ENCODE results near the gene SOAT1. TPM values are rescaled to one million over a fixed set of nuclear protein-coding genes. Genes with fewer than 3 reads are reported as not detected.
"Not testable (repeated sequence)": the region's sequence is repeated elsewhere in the genome, so short reads cannot be mapped to it uniquely, and the experiment has no call there.

The SOAT1 gene
- total RNA-seq (10 to 100 TPM; 24.1 to 25.5 TPM), polyA plus RNA-seq (ENCODE audit: insufficient read depth, low read depth, low replicate concordance) (22.5 TPM)
- long read RNA-seq, donor 1, full-length matches to known transcripts, result 7 of 13 reads
- long read RNA-seq, donor 1, partial matches to known transcripts, result 6 of 13 reads
- long read RNA-seq, donor 1, other reads (novel, unspliced or antisense), result 0 of 13 reads
- long read RNA-seq, donor 2, full-length matches to known transcripts, result 13 of 28 reads
- long read RNA-seq, donor 2, partial matches to known transcripts, result 15 of 28 reads
- long read RNA-seq, donor 2, other reads (novel, unspliced or antisense), result 0 of 28 reads

DNA sequence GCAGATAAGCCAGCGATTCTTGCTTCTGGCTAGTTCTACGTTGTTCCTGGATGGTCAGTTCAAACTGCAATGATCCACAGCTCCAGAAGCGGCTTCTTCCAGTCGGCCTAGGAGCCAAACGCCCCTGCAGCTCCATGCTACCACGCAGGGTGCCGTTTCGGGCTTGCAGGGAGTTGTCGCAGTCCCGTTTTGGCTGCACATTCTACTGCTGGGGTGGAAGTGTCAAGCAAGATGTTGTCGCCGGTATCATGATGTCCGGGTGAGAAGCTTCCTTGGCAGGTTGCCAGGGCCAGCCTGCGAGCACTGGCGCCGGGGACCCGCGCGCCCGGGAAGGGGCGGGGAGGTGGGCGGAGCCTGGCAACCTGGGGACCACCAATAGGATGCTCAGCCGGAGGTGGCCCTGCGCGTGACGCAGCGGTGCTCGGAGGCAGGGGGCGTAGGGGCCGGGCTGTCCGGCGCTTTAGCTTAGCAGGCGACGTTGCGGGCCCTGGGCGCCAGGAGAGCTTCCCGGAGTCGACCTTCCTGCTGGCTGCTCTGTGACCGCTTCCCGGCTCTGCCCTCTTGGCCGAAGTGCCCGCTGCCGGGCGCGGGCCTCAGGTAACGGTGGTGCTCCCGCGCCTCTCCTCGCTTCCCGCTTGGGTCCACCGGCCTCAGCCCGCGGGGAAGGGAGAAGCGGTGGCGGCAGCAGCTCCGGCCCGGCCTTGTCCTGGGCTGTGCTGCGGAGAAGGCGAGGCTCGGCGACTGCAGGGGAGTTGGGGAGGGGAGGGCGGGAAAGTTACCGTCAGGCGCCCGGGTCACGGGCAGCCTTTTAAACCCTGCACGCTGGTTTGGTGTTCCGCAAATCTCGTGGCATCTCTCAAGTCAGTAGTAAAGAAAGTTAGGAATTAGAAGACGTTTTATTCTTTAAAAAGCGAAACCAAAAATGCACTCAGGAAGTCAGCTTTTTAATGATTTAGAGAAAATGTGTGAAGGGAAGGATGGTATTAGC lies at the start of gene SOAT1:
Gene SOAT1, plus strand, starts transcription at position 458 of the 988 bp plus-strand sequence. CDS start 8,888 bp downstream, outside the sequence.
- DNase-seq, result peak; percentile 98
- peak; percentile 9 for TF ChIP-seq POLR2A (IDR thresholded peaks at IDR 0.05)
- TF ChIP-seq, protein P1, sequence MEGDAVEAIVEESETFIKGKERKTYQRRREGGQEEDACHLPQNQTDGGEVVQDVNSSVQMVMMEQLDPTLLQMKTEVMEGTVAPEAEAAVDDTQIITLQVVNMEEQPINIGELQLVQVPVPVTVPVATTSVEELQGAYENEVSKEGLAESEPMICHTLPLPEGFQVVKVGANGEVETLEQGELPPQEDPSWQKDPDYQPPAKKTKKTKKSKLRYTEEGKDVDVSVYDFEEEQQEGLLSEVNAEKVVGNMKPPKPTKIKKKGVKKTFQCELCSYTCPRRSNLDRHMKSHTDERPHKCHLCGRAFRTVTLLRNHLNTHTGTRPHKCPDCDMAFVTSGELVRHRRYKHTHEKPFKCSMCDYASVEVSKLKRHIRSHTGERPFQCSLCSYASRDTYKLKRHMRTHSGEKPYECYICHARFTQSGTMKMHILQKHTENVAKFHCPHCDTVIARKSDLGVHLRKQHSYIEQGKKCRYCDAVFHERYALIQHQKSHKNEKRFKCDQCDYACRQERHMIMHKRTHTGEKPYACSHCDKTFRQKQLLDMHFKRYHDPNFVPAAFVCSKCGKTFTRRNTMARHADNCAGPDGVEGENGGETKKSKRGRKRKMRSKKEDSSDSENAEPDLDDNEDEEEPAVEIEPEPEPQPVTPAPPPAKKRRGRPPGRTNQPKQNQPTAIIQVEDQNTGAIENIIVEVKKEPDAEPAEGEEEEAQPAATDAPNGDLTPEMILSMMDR (IDR thresholded peaks at IDR 0.05), result peak in 1 of 3 experiments; percentile 11
- Histone ChIP-seq H3K36me3 (ENCODE audit: low read depth, missing control alignments) (no peaks in the 10 kb centered on the region), H3K27me3 (no peaks in the 10 kb centered on the region), H3K9me3 (no peaks in the 10 kb centered on the region), H3K27ac (peak within 1 kb of the TSS; percentile 94), H3K4me1 (peaks cover 17% of the 10 kb centered on the region), H3K4me3 (peak within 1 kb of the TSS; percentile 91 to 93)
- 0 to 1% methylated on average over 30 to 71 of the region's 71 CpGs for WGBS, 2 donors
- intact Hi-C loops (cut with DNase I; ENCODE audit: low total_unique reads), result loop anchor here (5.0 kb wide), 1 partner anchor 74 kb away; the partner anchor contains the start of gene AXDND1

DNA sequence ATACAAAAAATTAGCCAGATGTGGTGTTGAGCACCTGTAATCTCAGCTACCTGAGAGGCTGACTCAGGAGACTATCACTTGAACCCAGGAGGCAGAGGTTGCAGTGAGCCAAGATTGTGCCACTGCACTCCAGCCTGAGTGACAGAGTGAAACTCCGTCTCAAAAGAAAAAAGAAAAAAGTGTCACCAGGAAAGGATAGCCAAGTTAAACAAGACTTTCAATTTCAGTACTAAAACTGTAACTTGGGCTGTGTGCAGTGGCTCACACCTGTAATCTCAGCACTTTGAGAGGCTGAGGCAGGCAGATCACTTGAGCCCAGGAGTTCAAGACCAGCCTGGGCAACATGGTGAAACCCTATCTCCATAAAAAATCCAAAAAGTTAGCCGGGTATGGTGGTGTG lies 48.2 kb upstream of the SOAT1 start:
- intact Hi-C loops (cut with DNase I; ENCODE audit: low total_unique reads); H3K4me3 ChIP-seq; H3K9me3 ChIP-seq; H3K4me1 ChIP-seq; H3K27me3 ChIP-seq; H3K27ac ChIP-seq; H3K36me3 ChIP-seq (ENCODE audit: low read depth, missing control alignments); DNase-seq: not testable (repeated sequence)
- 92 to 100% methylated on average over 2 of the region's 2 CpGs for WGBS, 2 donors

DNA sequence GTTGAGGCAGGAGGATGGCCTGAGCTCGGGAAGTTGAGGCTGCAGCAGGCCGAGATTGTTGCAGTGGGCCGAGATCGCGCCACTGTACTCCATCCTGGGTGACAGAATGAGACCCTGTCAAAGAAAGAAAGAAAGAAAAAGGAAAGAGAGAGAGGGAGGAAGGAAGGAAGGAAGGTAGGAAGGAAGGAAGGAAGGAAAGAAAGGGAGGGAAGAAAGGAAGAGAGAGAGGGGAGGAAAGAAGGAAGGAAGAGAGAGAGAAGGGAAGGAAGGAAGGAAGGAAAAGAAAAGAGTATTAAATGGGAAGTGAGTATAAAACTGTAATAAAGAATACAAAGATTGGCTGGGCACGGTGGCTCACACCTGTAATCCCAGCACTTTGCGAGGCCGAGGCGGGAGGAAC lies 45.7 kb upstream of the SOAT1 start:
- Histone ChIP-seq H3K27me3 (no peaks in the 10 kb centered on the region), H3K36me3 (ENCODE audit: low read depth, missing control alignments) (no peaks in the 10 kb centered on the region), H3K4me1 (no peaks in the 10 kb centered on the region), H3K9me3 (no peaks in the 10 kb centered on the region), H3K27ac (no peak overlapping the region), H3K4me3 (no peak overlapping the region)
- 87 to 89% methylated on average over 9 of the region's 9 CpGs for WGBS, 2 donors
- no peak for DNase-seq
- TF ChIP-seq POLR2A (IDR thresholded peaks at IDR 0.05), result no peak
- TF ChIP-seq, protein P1 (IDR thresholded peaks at IDR 0.05), result no peak
- intact Hi-C loops (cut with DNase I; ENCODE audit: low total_unique reads), result no loop called here

DNA sequence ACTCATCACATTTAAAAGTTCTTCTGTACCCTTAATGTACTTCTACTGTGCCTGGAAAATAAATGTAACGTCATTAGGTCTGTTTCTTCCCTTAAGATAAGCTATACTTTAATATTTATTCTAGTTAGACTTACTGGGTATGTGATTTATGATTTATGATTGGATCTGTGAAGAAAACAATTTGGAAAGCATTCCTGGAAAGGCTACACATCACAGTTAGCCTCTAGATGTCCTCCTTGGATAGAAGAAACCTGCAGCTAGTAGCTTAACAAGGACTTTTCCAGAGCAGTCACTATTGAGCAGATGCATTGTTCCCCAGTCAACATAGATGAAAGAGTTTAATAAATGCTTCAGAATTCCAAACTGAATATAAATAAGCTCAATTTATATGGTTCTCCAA lies 41.9 kb upstream of the SOAT1 start:
- Histone ChIP-seq H3K27ac (no peak overlapping the region), H3K36me3 (ENCODE audit: low read depth, missing control alignments) (no peaks in the 10 kb centered on the region), H3K4me1 (peaks cover 4% of the 10 kb centered on the region), H3K4me3 (no peak overlapping the region), H3K27me3 (no peaks in the 10 kb centered on the region), H3K9me3 (no peaks in the 10 kb centered on the region)
- TF ChIP-seq, protein P1 (IDR thresholded peaks at IDR 0.05), result peak in 2 of 3 experiments; percentile 13 to 40
- no peak for TF ChIP-seq POLR2A (IDR thresholded peaks at IDR 0.05)
- intact Hi-C loops (cut with DNase I; ENCODE audit: low total_unique reads), result no loop called here
- 15 to 34% methylated on average over 1 of the region's 1 CpG for WGBS, 2 donors
- no peak for DNase-seq

DNA sequence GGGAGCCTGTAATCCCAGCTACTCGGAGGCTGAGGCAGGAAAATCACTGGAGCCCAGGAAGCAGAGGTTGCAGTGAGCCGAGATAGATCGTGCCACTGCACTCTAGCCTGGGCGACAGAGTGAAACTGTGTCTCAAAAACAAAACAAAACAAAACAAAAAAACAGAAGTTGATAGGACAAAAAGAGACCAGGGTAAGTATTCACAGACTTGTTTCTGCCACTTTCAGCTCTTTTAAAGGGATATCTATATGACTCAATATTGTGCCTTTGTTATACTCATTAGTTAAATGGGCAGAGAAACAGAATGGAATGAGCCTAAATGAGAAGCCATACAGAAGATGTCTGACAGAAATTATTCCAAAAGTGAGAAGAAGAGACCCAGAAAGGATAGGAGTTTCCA lies 41.0 kb upstream of the SOAT1 start:
- H3K36me3 ChIP-seq (ENCODE audit: low read depth, missing control alignments), result no peaks in the 10 kb centered on the region
- peaks cover 4% of the 10 kb centered on the region for H3K4me1 ChIP-seq
- no peaks in the 10 kb centered on the region for H3K9me3 ChIP-seq
- DNase-seq, result no peak
- intact Hi-C loops (cut with DNase I; ENCODE audit: low total_unique reads), result no loop called here
- H3K4me3 ChIP-seq, result no peak overlapping the region
- 77 to 88% methylated on average over 4 of the region's 4 CpGs for WGBS, 2 donors
- no peak overlapping the region for H3K27ac ChIP-seq
- no peaks in the 10 kb centered on the region for H3K27me3 ChIP-seq
- TF ChIP-seq POLR2A (IDR thresholded peaks at IDR 0.05), result no peak
- TF ChIP-seq, protein P1 (IDR thresholded peaks at IDR 0.05), result no peak
